GM18519 (cell line): ENCODE measurements around the gene VWCE.

ENCODE experiments used
- ATAC-seq: cut with Tn5 transposase; IDR thresholded peaks from one replicate; pipeline ENCODE4 v1.9.1; 2021; ENCODE audit warnings: mild to moderate bottlenecking, moderate library complexity; ENCODE audit not compliant: unreplicated experiment, low FRiP score

The VWCE gene

GRCh38 chr11:61328351-61328750, 33.2 kb upstream of the VWCE start:
- ATAC-seq = no peak

DNA sequence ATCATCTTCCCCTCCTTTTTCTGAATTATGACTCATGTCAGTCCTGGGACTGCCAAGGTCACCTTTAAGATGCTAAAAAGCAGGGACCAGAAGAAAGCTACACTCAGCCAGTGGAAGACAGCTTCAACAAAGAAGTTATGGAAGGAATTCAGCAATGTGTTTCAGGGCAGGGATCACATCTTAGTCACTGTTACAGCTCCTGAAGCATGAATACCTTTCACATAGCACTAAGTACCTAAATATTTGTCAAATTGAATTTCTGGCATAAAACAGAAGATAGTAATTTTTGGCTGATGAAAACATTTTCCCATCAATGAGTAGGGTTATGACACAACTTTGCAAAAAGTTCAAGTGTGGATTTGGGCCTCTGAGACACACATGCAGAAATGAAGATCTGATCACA, 32.6 kb upstream of the VWCE start:
- no peak for ATAC-seq

- ATAC-seq = no peak
Observed at GRCh38 chr11:61325649-61326414, 30.7 kb upstream of the VWCE start.

GRCh38 chr11:61315260-61315659, 20.1 kb upstream of the VWCE start:
- ATAC-seq = no peak

- no peak for ATAC-seq
Observed at GRCh38 chr11:61310749-61311148, 15.6 kb upstream of the VWCE start.

GRCh38 chr11:61309739-61310138, 14.6 kb upstream of the VWCE start:
- ATAC-seq = no peak

GRCh38 chr11:61309141-61309540, 14.0 kb upstream of the VWCE start:
- ATAC-seq = no peak

DNA sequence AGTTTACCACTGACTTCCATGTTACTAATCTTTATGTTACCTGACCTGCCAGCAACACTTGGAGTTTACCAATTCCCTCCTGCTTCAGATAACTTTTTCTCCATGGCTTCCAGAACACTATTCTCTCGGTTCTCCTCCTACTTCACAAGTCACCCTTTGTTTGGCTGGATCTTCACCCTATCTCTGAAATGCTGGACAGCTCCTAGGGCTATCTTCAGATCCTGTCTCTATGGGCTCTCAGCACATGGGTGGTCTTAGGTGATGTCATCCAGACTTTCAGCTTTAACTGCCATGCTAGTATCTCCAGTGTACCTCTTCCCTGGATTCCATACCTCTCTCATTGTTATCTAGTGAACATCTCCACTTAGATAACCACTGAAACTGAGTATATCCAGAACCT, 12.2 kb upstream of the VWCE start:
- ATAC-seq = no peak

- no peak for ATAC-seq
Observed at GRCh38 chr11:61306221-61306620, 11.1 kb upstream of the VWCE start.

- no peak for ATAC-seq
Observed at GRCh38 chr11:61305417-61305816, 10.3 kb upstream of the VWCE start.

GRCh38 chr11:61303725-61304124, 8.6 kb upstream of the VWCE start:
- no peak for ATAC-seq

DNA sequence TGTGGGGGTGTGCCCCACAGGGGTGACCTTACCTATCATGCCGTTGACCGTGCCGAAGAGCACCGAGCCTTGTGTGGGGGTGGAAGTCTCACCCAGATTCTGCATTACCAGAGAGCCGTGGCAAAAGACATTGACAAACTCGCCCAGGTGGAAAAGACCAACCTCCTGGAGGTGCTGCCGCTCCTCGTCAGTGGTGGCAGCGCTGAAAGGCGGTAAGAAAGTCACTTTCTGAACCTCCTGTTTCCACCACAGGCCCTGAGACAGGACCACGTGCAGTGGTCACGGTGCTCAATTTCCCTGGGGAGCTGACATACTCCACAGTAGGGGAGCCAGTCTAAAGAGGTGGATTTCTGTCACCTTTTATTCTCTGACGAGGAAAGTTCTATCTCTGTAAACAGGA, 7.4 kb upstream of the VWCE start:
- no peak for ATAC-seq

DNA sequence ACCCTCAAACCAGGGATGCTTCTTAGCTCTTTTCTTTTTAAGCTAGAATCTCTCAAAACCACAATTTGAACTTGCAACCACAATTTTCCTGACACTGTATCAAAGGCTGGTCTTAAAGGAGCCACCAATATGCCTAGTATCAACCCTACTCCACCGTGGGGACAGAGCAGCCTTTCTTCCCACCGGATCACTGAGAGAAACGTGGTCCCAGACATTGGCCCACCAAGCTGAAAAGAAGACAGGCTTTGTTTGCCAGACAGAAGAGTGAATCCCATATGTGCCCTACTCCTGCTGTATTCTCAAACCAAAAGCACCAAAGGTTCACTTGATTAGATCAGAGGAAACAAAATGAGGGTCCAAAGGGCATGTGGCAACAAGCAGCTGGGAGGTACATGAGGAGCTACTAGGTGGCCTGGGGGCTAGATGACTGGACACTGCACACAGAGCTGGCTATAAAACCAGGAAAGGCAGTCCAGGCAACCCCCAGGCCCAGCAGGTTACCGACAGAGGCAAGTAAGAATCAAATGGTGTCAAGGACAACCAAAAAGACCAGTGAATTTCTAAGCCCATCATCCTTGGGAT, 3.6 kb upstream of the VWCE start:
- no peak for ATAC-seq

GRCh38 chr11:61297746-61298145, 2.6 kb upstream of the VWCE start:
- no peak for ATAC-seq

- ATAC-seq = no peak
Observed at GRCh38 chr11:61297341-61297740, 2.2 kb upstream of the VWCE start.

- no peak for ATAC-seq
Observed at GRCh38 chr11:61295596-61295926, 445 bp upstream of the VWCE start.

DNA sequence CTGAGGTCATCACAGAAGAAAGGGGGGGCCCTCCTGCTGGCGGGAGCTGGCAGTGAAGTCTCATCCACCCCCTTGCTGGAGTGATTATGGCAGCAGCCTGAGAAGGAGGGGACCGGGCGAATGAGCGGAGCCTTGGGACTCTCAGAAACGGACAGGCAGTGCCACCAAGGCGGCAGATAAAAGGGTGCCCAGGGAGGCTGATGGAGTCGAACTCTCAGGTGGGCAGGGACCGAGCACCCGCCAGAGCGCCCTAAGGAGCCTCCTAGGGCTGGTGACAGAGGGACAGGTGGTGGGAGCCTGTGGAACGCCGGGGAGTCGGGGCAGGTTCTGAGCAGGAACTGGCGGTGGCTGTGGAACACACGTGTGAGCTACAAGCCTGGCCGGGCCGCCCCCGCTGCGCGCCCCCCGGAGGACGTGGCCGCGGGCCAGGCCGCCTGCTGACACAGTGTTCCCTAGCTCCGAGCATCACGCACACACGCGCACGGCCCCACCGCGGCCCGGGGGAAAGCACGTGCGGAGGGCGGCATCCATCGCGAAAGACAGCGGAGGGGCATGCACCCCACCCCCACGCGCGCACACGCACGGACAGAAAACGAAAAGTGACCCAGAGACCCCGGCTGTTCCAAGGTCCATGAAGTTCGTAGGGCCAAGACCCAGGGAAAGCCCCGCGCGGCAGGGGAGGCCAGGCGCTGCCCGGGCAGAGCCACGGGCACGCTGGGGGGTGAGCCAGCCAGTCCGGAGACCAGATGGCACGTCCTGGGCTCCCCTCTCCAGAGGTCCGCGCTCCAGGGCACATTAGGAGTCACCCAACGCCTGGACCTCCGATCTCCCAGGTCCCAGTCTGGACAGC, 1.0 kb downstream of the VWCE start:
- ATAC-seq = no peak

DNA sequence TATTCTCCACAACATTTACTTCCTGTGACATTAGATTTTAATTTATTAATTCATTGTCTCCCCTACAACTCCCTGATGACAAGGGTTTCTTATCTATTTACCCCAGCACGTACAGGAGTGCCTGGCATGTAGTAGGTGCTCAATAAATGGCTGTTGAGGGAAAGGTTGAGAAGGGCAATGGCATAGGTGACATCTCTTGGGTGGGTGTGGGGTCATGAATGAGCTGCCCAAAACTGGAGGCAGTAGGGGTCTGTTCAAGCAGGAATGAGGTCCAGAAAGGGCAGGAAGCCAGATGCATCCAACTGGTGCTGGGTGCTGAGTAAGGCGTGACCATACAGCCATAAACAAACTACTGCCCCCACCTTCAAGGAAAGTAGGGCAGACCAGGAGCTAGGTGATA, 2.8 kb downstream of the VWCE start:
- ATAC-seq = no peak

- no peak for ATAC-seq
Observed at GRCh38 chr11:61290905-61291690, 4.0 kb downstream of the VWCE start.

DNA sequence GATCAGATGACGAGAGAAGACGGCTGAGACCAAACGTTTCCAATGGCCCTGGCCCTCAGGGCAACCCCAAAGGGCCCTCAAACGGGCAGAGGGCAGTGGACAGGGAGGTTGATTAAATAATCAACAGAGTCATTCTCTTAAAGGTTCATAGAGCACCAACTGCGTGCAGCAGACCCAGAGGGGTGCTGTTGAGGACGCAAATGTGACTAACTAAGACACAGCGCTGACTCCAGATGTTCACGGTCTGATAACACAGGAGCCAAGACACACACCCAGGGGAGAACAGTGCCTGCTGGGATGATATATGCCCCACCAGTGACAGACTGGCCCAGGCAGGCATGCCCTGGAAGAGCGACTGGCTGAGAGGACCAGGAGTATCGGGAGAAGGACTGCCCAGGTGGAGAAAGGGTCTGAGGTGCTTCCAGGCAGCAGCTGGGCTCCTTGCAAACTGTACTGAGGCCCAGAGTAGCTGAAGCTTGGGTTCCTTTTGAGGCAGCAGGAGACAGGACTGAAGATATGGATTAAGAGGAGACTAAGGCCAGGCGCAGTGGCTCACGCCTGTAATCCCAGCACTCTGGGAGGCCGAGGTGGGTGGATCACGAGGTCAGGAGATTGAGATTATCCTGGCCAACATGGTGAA, 7.7 kb downstream of the VWCE start:
- ATAC-seq = no peak
